OCI-LY1 (cell line): ENCODE results near the gene ASIC4.
A peak's percentile ranks its signal among the peaks of the same experiment; 100 is the strongest.

Experiments used
- EZH2 ChIP-seq: fragments of 200-600 bp; sonication (generic), shearing (Covaris generic); IDR thresholded peaks from 2 replicates; pipeline ENCODE4 v1.8.0; 2017; ENCODE audit warnings: borderline replicate concordance, mixed run types, mild to moderate bottlenecking, antibody characterized with exemption, low read length, moderate library complexity, mixed read lengths
- TF ChIP-seq, protein P1 (sequence below): fragments of 200-600 bp; sonication (generic), shearing (Covaris generic); IDR thresholded peaks from 2 replicates; pipeline ENCODE4 v1.5.1; 2017; ENCODE audit warnings: mild to moderate bottlenecking, antibody characterized with exemption, low read length, moderate library complexity, mixed read lengths

DNA sequence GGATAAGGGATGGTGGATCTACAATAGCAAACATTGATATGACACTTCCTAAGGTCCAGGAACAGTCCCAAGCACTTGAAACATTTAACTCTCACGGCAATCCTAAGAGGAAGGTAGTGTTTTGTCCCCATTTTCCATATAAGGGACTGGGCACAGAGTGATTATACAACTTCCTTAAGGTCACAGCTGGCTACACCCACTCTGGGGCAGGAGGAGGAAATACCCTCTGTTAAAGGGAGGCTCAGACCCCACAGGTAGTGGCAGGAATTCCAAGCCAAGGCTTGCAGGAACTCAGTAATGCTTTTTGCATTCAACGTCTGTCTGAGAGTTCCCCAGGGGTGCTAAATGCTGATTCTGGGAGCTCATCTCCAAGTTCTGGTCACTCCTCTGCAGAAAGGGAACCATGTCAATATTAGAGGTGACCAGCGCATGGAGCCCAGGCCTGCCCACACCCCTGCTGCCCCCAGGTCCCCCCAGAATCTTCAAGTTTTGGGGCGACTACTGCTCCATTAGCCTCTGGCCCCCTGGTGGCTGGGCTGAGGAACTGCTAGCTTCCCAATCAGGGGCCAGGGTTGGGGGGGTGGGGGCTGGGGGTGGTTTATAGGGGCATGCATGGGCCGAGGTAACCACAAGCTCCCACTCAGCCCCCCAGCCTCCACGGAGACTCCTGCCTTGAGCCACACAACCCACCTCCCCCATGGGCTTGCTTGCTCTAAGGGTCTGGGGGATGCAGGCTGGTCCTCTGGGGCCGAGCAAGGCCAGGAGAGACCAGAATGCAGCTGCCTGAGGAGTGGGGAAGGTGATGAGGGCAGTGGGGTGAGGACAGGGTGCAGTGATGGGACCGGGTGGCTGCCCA is 46.0 kb downstream of the ASIC4 start:
- TF ChIP-seq, protein P1, sequence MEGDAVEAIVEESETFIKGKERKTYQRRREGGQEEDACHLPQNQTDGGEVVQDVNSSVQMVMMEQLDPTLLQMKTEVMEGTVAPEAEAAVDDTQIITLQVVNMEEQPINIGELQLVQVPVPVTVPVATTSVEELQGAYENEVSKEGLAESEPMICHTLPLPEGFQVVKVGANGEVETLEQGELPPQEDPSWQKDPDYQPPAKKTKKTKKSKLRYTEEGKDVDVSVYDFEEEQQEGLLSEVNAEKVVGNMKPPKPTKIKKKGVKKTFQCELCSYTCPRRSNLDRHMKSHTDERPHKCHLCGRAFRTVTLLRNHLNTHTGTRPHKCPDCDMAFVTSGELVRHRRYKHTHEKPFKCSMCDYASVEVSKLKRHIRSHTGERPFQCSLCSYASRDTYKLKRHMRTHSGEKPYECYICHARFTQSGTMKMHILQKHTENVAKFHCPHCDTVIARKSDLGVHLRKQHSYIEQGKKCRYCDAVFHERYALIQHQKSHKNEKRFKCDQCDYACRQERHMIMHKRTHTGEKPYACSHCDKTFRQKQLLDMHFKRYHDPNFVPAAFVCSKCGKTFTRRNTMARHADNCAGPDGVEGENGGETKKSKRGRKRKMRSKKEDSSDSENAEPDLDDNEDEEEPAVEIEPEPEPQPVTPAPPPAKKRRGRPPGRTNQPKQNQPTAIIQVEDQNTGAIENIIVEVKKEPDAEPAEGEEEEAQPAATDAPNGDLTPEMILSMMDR, result peak; percentile 65
- TF ChIP-seq EZH2, result no peak
